Measurements from ENCODE around the gene MTMR2. TPM values are rescaled to one million over a fixed set of nuclear protein-coding genes. Genes with fewer than 3 reads are reported as not detected.
A peak's percentile ranks its signal among the peaks of the same experiment; 100 is the strongest.

MTMR2 gene
- total and polyA plus RNA-seq, 2 of the 13 experiments (the other 11 are each of a cell fraction or from before 2014, with no cell fraction given): 12.7 to 22.3 TPM

DNA sequence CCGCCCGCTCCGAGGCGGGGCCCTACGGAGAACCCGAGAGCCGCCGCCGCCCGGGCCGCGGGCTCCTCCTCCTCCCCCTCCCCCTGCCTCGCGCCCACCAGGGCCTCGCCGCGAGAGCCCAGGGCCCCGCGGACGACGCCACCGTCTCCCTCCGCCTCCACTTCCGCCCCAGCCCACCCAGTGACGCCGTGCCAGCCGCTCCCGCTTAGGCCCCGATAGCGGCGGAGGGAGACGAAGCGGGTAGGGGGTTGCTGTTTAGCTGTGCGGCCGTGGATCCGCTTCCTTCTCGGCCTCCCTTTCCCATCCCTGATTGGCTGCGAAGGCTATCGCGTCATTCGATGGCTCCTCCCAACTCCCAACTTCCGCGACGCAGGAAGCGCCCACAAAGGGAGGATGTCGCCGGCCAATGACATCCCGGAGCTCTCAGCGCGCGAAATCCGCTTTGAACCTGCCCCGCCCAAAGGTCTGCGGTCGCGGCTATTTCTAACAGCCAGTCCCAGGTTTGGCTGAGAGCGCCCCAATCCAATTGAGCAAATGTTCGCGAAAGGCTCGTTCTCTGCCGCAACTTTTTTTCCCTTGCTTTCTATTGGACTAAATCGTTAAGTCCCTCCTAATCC, 134.3 kb downstream of the MTMR2 start, which contains the start of gene FAM76B (continued):
- TF ChIP-seq REXO4 (CRISPR knock-in tag; IDR thresholded peaks at IDR 0.05; ENCODE audit: borderline replicate concordance): peak; percentile 89; the same call in 1 of the 2 replicates
- no peak for TF ChIP-seq ZNF138 (CRISPR knock-in tag; IDR thresholded peaks at IDR 0.05; ENCODE audit: low read depth)
- TF ChIP-seq ZNF224 (CRISPR knock-in tag; IDR thresholded peaks at IDR 0.05): no peak
- no peak for TF ChIP-seq IKZF1 (IDR thresholded peaks at IDR 0.05)
- TF ChIP-seq, protein P1, sequence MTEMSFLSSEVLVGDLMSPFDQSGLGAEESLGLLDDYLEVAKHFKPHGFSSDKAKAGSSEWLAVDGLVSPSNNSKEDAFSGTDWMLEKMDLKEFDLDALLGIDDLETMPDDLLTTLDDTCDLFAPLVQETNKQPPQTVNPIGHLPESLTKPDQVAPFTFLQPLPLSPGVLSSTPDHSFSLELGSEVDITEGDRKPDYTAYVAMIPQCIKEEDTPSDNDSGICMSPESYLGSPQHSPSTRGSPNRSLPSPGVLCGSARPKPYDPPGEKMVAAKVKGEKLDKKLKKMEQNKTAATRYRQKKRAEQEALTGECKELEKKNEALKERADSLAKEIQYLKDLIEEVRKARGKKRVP (CRISPR knock-in tag; IDR thresholded peaks at IDR 0.05): peak in 1 of 2 experiments; percentile 66; a peak in 2 of 4 replicates
- 0 out of 2 replicates have a peak, but pooled peaks have one; percentile 87 for TF ChIP-seq SNAPC2 (CRISPR knock-in tag; IDR thresholded peaks at IDR 0.05)
- no peak for TF ChIP-seq PCBP2 (optimal IDR thresholded peaks at IDR 0.05; ENCODE audit: low read depth, low read length, poor library complexity, severe bottlenecking)
- TF ChIP-seq ATAD3A (CRISPR knock-in tag; IDR thresholded peaks at IDR 0.05): no peak
- TF ChIP-seq ZNF615 (CRISPR knock-in tag; IDR thresholded peaks at IDR 0.05; ENCODE audit: borderline replicate concordance): no peak; the same call in 1 of the 2 replicates
- TF ChIP-seq ZNF746 (CRISPR knock-in tag; IDR thresholded peaks at IDR 0.05): peak; percentile 63
- TF ChIP-seq FOXA1 (IDR thresholded peaks at IDR 0.05): no peak
- peak; percentile 63; the same call in 1 of the 2 replicates for TF ChIP-seq FOXA1 (CRISPR knock-in tag; IDR thresholded peaks at IDR 0.05)
- peak; percentile 81 for TF ChIP-seq ZNF768 (CRISPR knock-in tag; IDR thresholded peaks at IDR 0.05)
- no peak for TF ChIP-seq GZF1 (CRISPR knock-in tag; IDR thresholded peaks at IDR 0.05)
- peak; percentile 49; the same call in 1 of the 2 replicates for TF ChIP-seq SMAD9 (CRISPR knock-in tag; IDR thresholded peaks at IDR 0.05)
- peak; percentile 87 for TF ChIP-seq ZNF430 (CRISPR knock-in tag; IDR thresholded peaks at IDR 0.05)
- TF ChIP-seq ZNF713 (CRISPR knock-in tag; IDR thresholded peaks at IDR 0.05): no peak
- no peak for TF ChIP-seq SOX13 (IDR thresholded peaks at IDR 0.05)
- TF ChIP-seq SOX13 (CRISPR knock-in tag; conservative IDR thresholded peaks at IDR 0.05 in 1 of 2, IDR thresholded peaks at IDR 0.05 in 1 of 2): peak in 1 of 2 experiments; percentile 64; a peak in 1 of 4 replicates
- peak; percentile 48 for TF ChIP-seq CEBPG (CRISPR knock-in tag; IDR thresholded peaks at IDR 0.05)
- no peak for TF ChIP-seq ZNF296 (CRISPR knock-in tag; conservative IDR thresholded peaks at IDR 0.05)
- TF ChIP-seq, protein P2, sequence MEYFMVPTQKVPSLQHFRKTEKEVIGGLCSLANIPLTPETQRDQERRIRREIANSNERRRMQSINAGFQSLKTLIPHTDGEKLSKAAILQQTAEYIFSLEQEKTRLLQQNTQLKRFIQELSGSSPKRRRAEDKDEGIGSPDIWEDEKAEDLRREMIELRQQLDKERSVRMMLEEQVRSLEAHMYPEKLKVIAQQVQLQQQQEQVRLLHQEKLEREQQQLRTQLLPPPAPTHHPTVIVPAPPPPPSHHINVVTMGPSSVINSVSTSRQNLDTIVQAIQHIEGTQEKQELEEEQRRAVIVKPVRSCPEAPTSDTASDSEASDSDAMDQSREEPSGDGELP (IDR thresholded peaks at IDR 0.05; ENCODE audit: borderline replicate concordance, low read depth): peak; percentile 44; the same call in 1 of the 2 replicates
- TF ChIP-seq EZH2 (conservative IDR thresholded peaks at IDR 0.05; ENCODE audit: low read depth, low read length): no peak
- TF ChIP-seq DNMT3B (CRISPR knock-in tag; conservative IDR thresholded peaks at IDR 0.05): no peak
- peak; percentile 89 for TF ChIP-seq GABPA (IDR thresholded peaks at IDR 0.05; ENCODE audit: low read depth, low read length)
- TF ChIP-seq GABPA (CRISPR knock-in tag; IDR thresholded peaks at IDR 0.05; ENCODE audit: low read depth): peak; percentile 89
- TF ChIP-seq, protein P3, sequence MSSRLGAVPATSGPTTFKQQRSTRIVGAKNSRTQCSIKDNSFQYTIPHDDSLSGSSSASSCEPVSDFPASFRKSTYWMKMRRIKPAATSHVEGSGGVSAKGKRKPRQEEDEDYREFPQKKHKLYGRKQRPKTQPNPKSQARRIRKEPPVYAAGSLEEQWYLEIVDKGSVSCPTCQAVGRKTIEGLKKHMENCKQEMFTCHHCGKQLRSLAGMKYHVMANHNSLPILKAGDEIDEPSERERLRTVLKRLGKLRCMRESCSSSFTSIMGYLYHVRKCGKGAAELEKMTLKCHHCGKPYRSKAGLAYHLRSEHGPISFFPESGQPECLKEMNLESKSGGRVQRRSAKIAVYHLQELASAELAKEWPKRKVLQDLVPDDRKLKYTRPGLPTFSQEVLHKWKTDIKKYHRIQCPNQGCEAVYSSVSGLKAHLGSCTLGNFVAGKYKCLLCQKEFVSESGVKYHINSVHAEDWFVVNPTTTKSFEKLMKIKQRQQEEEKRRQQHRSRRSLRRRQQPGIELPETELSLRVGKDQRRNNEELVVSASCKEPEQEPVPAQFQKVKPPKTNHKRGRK (CRISPR knock-in tag; IDR thresholded peaks at IDR 0.05): no peak
- TF ChIP-seq, protein P4, sequence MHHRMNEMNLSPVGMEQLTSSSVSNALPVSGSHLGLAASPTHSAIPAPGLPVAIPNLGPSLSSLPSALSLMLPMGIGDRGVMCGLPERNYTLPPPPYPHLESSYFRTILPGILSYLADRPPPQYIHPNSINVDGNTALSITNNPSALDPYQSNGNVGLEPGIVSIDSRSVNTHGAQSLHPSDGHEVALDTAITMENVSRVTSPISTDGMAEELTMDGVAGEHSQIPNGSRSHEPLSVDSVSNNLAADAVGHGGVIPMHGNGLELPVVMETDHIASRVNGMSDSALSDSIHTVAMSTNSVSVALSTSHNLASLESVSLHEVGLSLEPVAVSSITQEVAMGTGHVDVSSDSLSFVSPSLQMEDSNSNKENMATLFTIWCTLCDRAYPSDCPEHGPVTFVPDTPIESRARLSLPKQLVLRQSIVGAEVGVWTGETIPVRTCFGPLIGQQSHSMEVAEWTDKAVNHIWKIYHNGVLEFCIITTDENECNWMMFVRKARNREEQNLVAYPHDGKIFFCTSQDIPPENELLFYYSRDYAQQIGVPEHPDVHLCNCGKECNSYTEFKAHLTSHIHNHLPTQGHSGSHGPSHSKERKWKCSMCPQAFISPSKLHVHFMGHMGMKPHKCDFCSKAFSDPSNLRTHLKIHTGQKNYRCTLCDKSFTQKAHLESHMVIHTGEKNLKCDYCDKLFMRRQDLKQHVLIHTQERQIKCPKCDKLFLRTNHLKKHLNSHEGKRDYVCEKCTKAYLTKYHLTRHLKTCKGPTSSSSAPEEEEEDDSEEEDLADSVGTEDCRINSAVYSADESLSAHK (CRISPR knock-in tag; IDR thresholded peaks at IDR 0.05; ENCODE audit: borderline replicate concordance): no peak

All from HepG2 (cell line).